ENCODE results near the gene RASA3. TPM values are rescaled to one million over a fixed set of nuclear protein-coding genes. Genes with fewer than 3 reads are reported as not detected.
A peak's percentile ranks its signal among the peaks of the same experiment; 100 is the strongest.

Gene RASA3
- total RNA-seq, 2 donors from 2014 or later: 6.3 to 12.0 TPM

GRCh38 chr13:114042066-114042815 is 90.2 kb downstream of the RASA3 start:
- H3K4me3 Mint-ChIP-seq: no peak overlapping the region
- Histone ChIP-seq H3K4me3 (ENCODE audit: low read length) (no peak overlapping the region), H3K9ac (ENCODE audit: extremely low read depth, low read length, poor library complexity, severe bottlenecking) (no peak overlapping the region), H3K4me1 (ENCODE audit: control insufficient read depth, insufficient read depth, low read length) (no peaks in the 10 kb centered on the region), H3K9me3 (ENCODE audit: control insufficient read depth, low read length) (no peaks in the 10 kb centered on the region), H3K36me3 (ENCODE audit: control insufficient read depth, insufficient read depth, low read length) (no peaks in the 10 kb centered on the region), H3K27me3 (ENCODE audit: control insufficient read depth, insufficient read depth, low read length, poor library complexity, severe bottlenecking) (no peaks in the 10 kb centered on the region), H3K27ac (ENCODE audit: low read depth, low read length) (peak overlapping the region; percentile 90)
- no peak for DNase-seq
- H3K27me3 Mint-ChIP-seq (ENCODE audit: insufficient read depth): no peaks in the 10 kb centered on the region
- whole genome bisulfite sequencing, 2 experiments (ENCODE audit: insufficient coverage in 1 of 2, insufficient read length in 1 of 2): 93% methylated on average over 27 to 38 of the region's 38 CpGs
- no peak overlapping the region for H3K27ac Mint-ChIP-seq
- TF ChIP-seq CTCF (conservative IDR thresholded peaks at IDR 0.05): no peak
- peaks cover 5% of the 10 kb centered on the region for H3K36me3 Mint-ChIP-seq (ENCODE audit: low read depth)
- peaks cover 1% of the 10 kb centered on the region for H3K9me3 Mint-ChIP-seq
- no peaks in the 10 kb centered on the region for H3K4me1 Mint-ChIP-seq

- Mint-ChIP-seq H3K4me1 (no peaks in the 10 kb centered on the region), H3K27me3 (ENCODE audit: insufficient read depth) (no peaks in the 10 kb centered on the region), H3K4me3 (no peak overlapping the region), H3K36me3 (ENCODE audit: low read depth) (peaks cover 5% of the 10 kb centered on the region), H3K27ac (no peak overlapping the region), H3K9me3 (peaks cover 1% of the 10 kb centered on the region)
- H3K4me1 ChIP-seq (ENCODE audit: control insufficient read depth, insufficient read depth, low read length): no peaks in the 10 kb centered on the region
- no peak for TF ChIP-seq CTCF (conservative IDR thresholded peaks at IDR 0.05)
- H3K4me3 ChIP-seq (ENCODE audit: low read length): no peak overlapping the region
- no peaks in the 10 kb centered on the region for H3K36me3 ChIP-seq (ENCODE audit: control insufficient read depth, insufficient read depth, low read length)
- no peaks in the 10 kb centered on the region for H3K27me3 ChIP-seq (ENCODE audit: control insufficient read depth, insufficient read depth, low read length, poor library complexity, severe bottlenecking)
- no peak for DNase-seq
- no peak overlapping the region for H3K27ac ChIP-seq (ENCODE audit: low read depth, low read length)
- H3K9me3 ChIP-seq (ENCODE audit: control insufficient read depth, low read length): no peaks in the 10 kb centered on the region
- no peak overlapping the region for H3K9ac ChIP-seq (ENCODE audit: extremely low read depth, low read length, poor library complexity, severe bottlenecking)
- WGBS, 2 experiments (ENCODE audit: insufficient coverage in 1 of 2, insufficient read length in 1 of 2): 94 to 98% methylated on average over 16 to 17 of the region's 17 CpGs
Measured at GRCh38 chr13:114041493-114041892, 90.9 kb downstream of the RASA3 start.

- H3K27me3 Mint-ChIP-seq (ENCODE audit: insufficient read depth): no peaks in the 10 kb centered on the region
- Histone ChIP-seq H3K4me3 (ENCODE audit: low read length) (no peak overlapping the region), H3K9me3 (ENCODE audit: control insufficient read depth, low read length) (no peaks in the 10 kb centered on the region), H3K9ac (ENCODE audit: extremely low read depth, low read length, poor library complexity, severe bottlenecking) (no peak overlapping the region), H3K36me3 (ENCODE audit: control insufficient read depth, insufficient read depth, low read length) (no peaks in the 10 kb centered on the region), H3K4me1 (ENCODE audit: control insufficient read depth, insufficient read depth, low read length) (no peaks in the 10 kb centered on the region), H3K27me3 (ENCODE audit: control insufficient read depth, insufficient read depth, low read length, poor library complexity, severe bottlenecking) (no peaks in the 10 kb centered on the region), H3K27ac (ENCODE audit: low read depth, low read length) (no peak overlapping the region)
- peaks cover 1% of the 10 kb centered on the region for H3K9me3 Mint-ChIP-seq
- no peak for TF ChIP-seq CTCF (conservative IDR thresholded peaks at IDR 0.05)
- WGBS, 2 experiments (ENCODE audit: insufficient coverage in 1 of 2, insufficient read length in 1 of 2): 85 to 88% methylated on average over 20 to 26 of the region's 26 CpGs
- H3K4me3 Mint-ChIP-seq: no peak overlapping the region
- no peak overlapping the region for H3K27ac Mint-ChIP-seq
- no peaks in the 10 kb centered on the region for H3K4me1 Mint-ChIP-seq
- peaks cover 5% of the 10 kb centered on the region for H3K36me3 Mint-ChIP-seq (ENCODE audit: low read depth)
- DNase-seq: no peak
Measured at GRCh38 chr13:114039471-114040141, 92.8 kb downstream of the RASA3 start.
